Measurements from ENCODE around the gene SEC63. TPM values are rescaled to one million over a fixed set of nuclear protein-coding genes. Genes with fewer than 3 reads are reported as not detected.
"Not testable (repeated sequence)": the region's sequence is repeated elsewhere in the genome, so short reads cannot be mapped to it uniquely, and the experiment has no call there.

The SEC63 gene
- total RNA-seq, 1 donor from 2014 or later, result 166 TPM

- Mint-ChIP-seq H3K4me3 (ENCODE audit: unreplicated experiment) (no peak overlapping the region), H3K4me1 (ENCODE audit: low read depth) (peaks cover 17% of the 10 kb centered on the region), H3K9me3 (ENCODE audit: low read depth) (no peaks in the 10 kb centered on the region), H3K27ac (ENCODE audit: unreplicated experiment) (no peak overlapping the region), H3K36me3 (ENCODE audit: low read depth) (no peaks in the 10 kb centered on the region), H3K27me3 (ENCODE audit: low read depth) (no peaks in the 10 kb centered on the region)
- TF ChIP-seq CTCF (IDR thresholded peaks at IDR 0.05), result no peak
- no peak for DNase-seq (ENCODE audit: low spot score)
Measured at GRCh38 chr6:107999341-107999740, 41.3 kb upstream of the SEC63 start.

- DNase-seq (ENCODE audit: low spot score), result no peak
- no peak overlapping the region for H3K4me3 Mint-ChIP-seq (ENCODE audit: unreplicated experiment)
Measured at GRCh38 chr6:107991772-107992550, 34.0 kb upstream of the SEC63 start.

DNA sequence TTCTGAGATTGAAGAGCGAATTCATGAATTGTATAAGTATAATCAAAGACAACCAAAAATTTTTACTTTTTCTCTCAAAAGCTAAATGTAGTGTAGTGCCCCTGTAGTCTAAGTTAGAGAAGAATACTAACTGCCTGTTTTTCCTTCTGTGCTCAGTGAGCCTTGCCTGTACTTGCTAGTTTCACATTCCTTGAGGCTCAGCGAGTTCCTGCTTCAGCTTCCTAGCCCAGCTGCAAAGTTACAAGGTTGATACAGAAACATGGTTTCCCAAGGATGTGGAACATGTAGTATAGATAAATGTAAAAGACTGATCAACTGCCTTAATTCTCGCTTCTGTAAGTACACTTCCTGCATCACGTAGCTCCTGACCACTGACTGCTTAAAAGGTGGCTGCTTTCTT, 33.1 kb upstream of the SEC63 start:
- DNase-seq (ENCODE audit: low spot score), result no peak
- Mint-ChIP-seq H3K4me3 (ENCODE audit: unreplicated experiment) (no peak overlapping the region), H3K27me3 (ENCODE audit: low read depth) (no peaks in the 10 kb centered on the region), H3K4me1 (ENCODE audit: low read depth) (no peaks in the 10 kb centered on the region), H3K27ac (ENCODE audit: unreplicated experiment) (no peak overlapping the region), H3K36me3 (ENCODE audit: low read depth) (no peaks in the 10 kb centered on the region), H3K9me3 (ENCODE audit: low read depth) (no peaks in the 10 kb centered on the region)
- TF ChIP-seq CTCF (IDR thresholded peaks at IDR 0.05), result no peak

More at GRCh38 chr6:107991772-107992550, 34.0 kb upstream of the SEC63 start:
- Mint-ChIP-seq H3K36me3 (ENCODE audit: low read depth) (no peaks in the 10 kb centered on the region), H3K27me3 (ENCODE audit: low read depth) (no peaks in the 10 kb centered on the region), H3K9me3 (ENCODE audit: low read depth) (no peaks in the 10 kb centered on the region), H3K4me1 (ENCODE audit: low read depth) (no peaks in the 10 kb centered on the region), H3K27ac (ENCODE audit: unreplicated experiment) (no peak overlapping the region)
- no peak for TF ChIP-seq CTCF (IDR thresholded peaks at IDR 0.05)

GRCh38 chr6:107990587-107990986, 32.6 kb upstream of the SEC63 start:
- not testable (repeated sequence) for H3K4me1 Mint-ChIP-seq (ENCODE audit: low read depth); H3K27me3 Mint-ChIP-seq (ENCODE audit: low read depth); H3K27ac Mint-ChIP-seq (ENCODE audit: unreplicated experiment); H3K9me3 Mint-ChIP-seq (ENCODE audit: low read depth); DNase-seq (ENCODE audit: low spot score); H3K4me3 Mint-ChIP-seq (ENCODE audit: unreplicated experiment); H3K36me3 Mint-ChIP-seq (ENCODE audit: low read depth)

GRCh38 chr6:107989166-107990094, 31.4 kb upstream of the SEC63 start:
- H3K9me3 Mint-ChIP-seq (ENCODE audit: low read depth), result peaks cover 2% of the 10 kb centered on the region
- peaks cover 1% of the 10 kb centered on the region for H3K36me3 Mint-ChIP-seq (ENCODE audit: low read depth)
- DNase-seq (ENCODE audit: low spot score), result no peak
- TF ChIP-seq CTCF (IDR thresholded peaks at IDR 0.05), result no peak
- H3K4me3 Mint-ChIP-seq (ENCODE audit: unreplicated experiment), result no peak overlapping the region
- H3K4me1 Mint-ChIP-seq (ENCODE audit: low read depth), result no peaks in the 10 kb centered on the region
- H3K27me3 Mint-ChIP-seq (ENCODE audit: low read depth), result no peaks in the 10 kb centered on the region
- H3K27ac Mint-ChIP-seq (ENCODE audit: unreplicated experiment), result no peak overlapping the region
